Measurements from ENCODE around the gene UTY. TPM values are rescaled to one million over a fixed set of nuclear protein-coding genes. Genes with fewer than 3 reads are reported as not detected.

UTY gene
- total RNA-seq, 1 donor: 3.5 TPM

- TF ChIP-seq, protein P1, sequence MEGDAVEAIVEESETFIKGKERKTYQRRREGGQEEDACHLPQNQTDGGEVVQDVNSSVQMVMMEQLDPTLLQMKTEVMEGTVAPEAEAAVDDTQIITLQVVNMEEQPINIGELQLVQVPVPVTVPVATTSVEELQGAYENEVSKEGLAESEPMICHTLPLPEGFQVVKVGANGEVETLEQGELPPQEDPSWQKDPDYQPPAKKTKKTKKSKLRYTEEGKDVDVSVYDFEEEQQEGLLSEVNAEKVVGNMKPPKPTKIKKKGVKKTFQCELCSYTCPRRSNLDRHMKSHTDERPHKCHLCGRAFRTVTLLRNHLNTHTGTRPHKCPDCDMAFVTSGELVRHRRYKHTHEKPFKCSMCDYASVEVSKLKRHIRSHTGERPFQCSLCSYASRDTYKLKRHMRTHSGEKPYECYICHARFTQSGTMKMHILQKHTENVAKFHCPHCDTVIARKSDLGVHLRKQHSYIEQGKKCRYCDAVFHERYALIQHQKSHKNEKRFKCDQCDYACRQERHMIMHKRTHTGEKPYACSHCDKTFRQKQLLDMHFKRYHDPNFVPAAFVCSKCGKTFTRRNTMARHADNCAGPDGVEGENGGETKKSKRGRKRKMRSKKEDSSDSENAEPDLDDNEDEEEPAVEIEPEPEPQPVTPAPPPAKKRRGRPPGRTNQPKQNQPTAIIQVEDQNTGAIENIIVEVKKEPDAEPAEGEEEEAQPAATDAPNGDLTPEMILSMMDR (IDR thresholded peaks at IDR 0.05; ENCODE audit: insufficient read depth, low read depth, low read length): no peak
- no peak for DNase-seq (ENCODE audit: low read depth)
- H3K4me3 ChIP-seq (ENCODE audit: low read depth, low read length): no peak overlapping the region
Observed at GRCh38 chrY:13368513-13368845, 111.4 kb downstream of the UTY start.

- TF ChIP-seq, protein P1 (IDR thresholded peaks at IDR 0.05; ENCODE audit: insufficient read depth, low read depth, low read length): no peak
- no peak overlapping the region for H3K4me3 ChIP-seq (ENCODE audit: low read depth, low read length)
- DNase-seq (ENCODE audit: low read depth): peak; percentile 63
Observed at GRCh38 chrY:13363641-13364040, 116.2 kb downstream of the UTY start.

DNA sequence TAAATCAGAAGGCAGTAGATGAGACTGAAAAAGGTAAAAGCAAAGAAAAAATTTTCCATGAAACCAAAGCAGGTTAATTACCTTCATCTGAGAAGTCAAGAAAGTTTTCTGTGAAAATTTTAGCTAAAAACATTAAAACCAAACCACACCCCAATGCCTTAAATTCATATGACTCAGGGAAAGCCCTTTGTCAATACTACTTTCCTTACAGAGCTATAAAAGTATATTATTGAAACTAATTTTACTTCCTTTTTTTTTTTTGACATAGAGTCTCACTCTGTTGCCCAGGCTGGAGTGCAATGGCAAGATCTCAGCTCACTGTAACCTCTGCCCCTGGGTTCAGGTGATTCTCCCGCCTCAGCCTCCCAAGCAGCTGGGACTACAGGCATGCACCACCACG lies 117.2 kb downstream of the UTY start:
- no peak for DNase-seq (ENCODE audit: low read depth)
- TF ChIP-seq, protein P1 (IDR thresholded peaks at IDR 0.05; ENCODE audit: insufficient read depth, low read depth, low read length): no peak
- no peak overlapping the region for H3K4me3 ChIP-seq (ENCODE audit: low read depth, low read length)

DNA sequence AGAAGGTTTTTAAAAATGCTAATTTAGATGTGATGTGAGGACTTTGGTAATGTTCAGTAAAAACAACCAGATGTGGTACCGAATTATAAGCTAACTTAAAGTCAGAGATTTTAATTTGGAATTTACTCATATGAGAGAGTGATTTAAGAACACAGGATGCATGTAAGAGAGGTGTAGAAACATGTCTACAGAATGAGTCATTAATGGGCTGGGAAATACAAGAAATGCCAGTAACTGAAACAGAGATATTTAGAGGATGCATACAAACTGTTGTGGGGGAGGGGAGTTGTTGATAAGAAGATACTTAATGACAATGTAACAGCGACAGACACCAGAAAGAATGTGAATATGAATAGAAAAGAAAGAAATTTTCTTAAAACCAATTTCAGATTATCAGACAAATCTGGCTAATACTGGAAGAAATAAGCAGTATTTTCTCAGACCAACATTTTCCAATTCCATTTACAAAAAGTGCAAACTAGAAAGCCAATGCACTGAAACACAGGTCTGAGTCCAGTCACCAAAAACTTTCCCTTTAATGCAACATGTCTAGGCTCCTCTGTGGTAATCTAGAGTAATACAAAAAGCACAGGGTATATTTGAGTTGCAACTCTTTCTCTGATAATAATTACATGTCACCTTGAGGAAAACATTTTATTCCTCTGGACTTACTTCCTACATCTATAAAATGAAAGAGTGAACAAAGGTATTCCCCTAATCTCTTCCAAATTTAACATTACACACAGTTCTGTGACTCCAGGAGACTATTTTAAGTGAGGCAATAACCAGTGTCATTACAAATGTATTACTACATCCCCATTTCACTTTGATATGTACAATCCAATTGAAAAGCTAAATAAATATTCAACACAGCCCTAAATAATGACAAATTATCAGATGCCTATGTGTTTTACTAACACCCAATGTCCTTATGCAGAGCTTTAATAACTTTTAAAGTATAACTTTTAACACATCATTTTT lies 117.9 kb downstream of the UTY start:
- DNase-seq (ENCODE audit: low read depth): peak; percentile 38
- no peak overlapping the region for H3K4me3 ChIP-seq (ENCODE audit: low read depth, low read length)
- TF ChIP-seq, protein P1 (IDR thresholded peaks at IDR 0.05; ENCODE audit: insufficient read depth, low read depth, low read length): no peak

DNA sequence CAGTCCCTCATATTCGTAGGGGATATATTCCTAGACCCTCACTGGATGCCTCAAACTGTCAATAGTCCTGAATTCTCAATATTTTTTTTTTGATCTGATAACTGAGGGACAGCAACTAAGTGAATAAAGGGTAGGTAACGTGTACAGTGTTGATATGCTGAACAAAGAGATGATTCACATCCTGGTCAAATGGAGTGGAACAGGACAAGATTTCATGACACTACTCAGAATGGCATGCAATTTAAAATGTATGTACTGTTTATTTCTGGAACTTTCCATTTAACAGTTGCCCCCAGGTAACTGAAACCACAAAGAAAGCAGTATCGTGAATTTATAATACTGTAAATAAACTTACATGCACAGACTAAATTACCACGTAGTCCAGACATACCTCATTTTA lies 128.4 kb downstream of the UTY start:
- TF ChIP-seq, protein P1 (IDR thresholded peaks at IDR 0.05; ENCODE audit: insufficient read depth, low read depth, low read length): no peak
- no peak overlapping the region for H3K4me3 ChIP-seq (ENCODE audit: low read depth, low read length)
- DNase-seq (ENCODE audit: low read depth): no peak

- peak; percentile 12 for DNase-seq (ENCODE audit: low read depth)
- H3K4me3 ChIP-seq (ENCODE audit: low read depth, low read length): no peak overlapping the region
- TF ChIP-seq, protein P1 (IDR thresholded peaks at IDR 0.05; ENCODE audit: insufficient read depth, low read depth, low read length): no peak
Observed at GRCh38 chrY:13347106-13347505, 132.7 kb downstream of the UTY start.

All from fibroblast of villous mesenchyme (primary cell).